B cell (primary cell): ENCODE data around the gene LONRF2. TPM values are rescaled to one million over a fixed set of nuclear protein-coding genes. Genes with fewer than 3 reads are reported as not detected.
A peak's percentile ranks its signal among the peaks of the same experiment; 100 is the strongest.

Experiments
- ATAC-seq: fragments of 200-7000 bp; cut with Tn5 transposase; one replicate; pipeline ENCODE4 v1.10.0; 2021; ENCODE audit warnings: low read depth, mild to moderate bottlenecking, moderate number of reproducible peaks, moderate library complexity
- CTCF ChIA-PET: fragments of 350-600 bp; sonication (Branson Sonifier 250); formaldehyde crosslinking; loops from one replicate; lab custom pipeline; 2021; ENCODE audit warnings: antibody characterized with exemption, inconsistent platforms; lab: Charles Lee
- POLR2A ChIA-PET: fragments of 350-600 bp; sonication (Branson Sonifier 250); formaldehyde crosslinking; loops from one replicate; lab custom pipeline; 2021; ENCODE audit warnings: antibody characterized with exemption; lab: Charles Lee
- DNase-seq: peaks from one replicate; pipeline ENCODE4 v3.0.0; 2013
- H2AFZ ChIP-seq: 2 replicates; pipeline ENCODE4 v1.6.1; 2012; ENCODE audit warnings: mild to moderate bottlenecking, low read depth, low read length; ENCODE audit not compliant: insufficient read depth, poor library complexity, severe bottlenecking
- H3K27ac ChIP-seq, 2 donors: 1 replicate in 1 of 2; 2 replicates in 1 of 2; pipeline ENCODE4 v1.5.1; 2012 to 2013; ENCODE audit warnings: low read length in 2 of 2, mild to moderate bottlenecking in 2 of 2, moderate library complexity in 1 of 2
- H3K27me3 ChIP-seq, 4 experiments: fragments of 200-600 bp in 1 of 4; sonication (generic) in 1 of 4; replicated peaks in 1 of 4; 1 replicate in 2 of 4; 2 replicates in 2 of 4; pipeline versions ENCODE4 v1.6.1 to v1.7.0; 2013 to 2016; ENCODE audit warnings: low read length in 3 of 4, mild to moderate bottlenecking in 2 of 4, mixed read lengths in 1 of 4, moderate library complexity in 1 of 4; ENCODE audit not compliant: insufficient read depth in 4 of 4, control insufficient read depth in 3 of 4; ENCODE audit errors: control extremely low read depth in 1 of 4
- H3K36me3 ChIP-seq, 2 experiments: replicated peaks in 1 of 2; 1 replicate in 1 of 2; 2 replicates in 1 of 2; pipeline versions ENCODE4 v1.6.1 to v1.7.1; 2013; ENCODE audit warnings: low read length in 1 of 2; ENCODE audit not compliant: insufficient read depth in 2 of 2, control insufficient read depth in 1 of 2; ENCODE audit errors: control extremely low read depth in 1 of 2, extremely low read depth in 1 of 2
- H3K4me1 ChIP-seq, 2 donors: fragments of 200-600 bp in 1 of 2; sonication (generic) in 1 of 2; 1 replicate in 1 of 2; 2 replicates in 1 of 2; pipeline versions ENCODE4 v1.5.1 to v1.6.1; 2013 to 2017; ENCODE audit warnings: low read length in 2 of 2; ENCODE audit not compliant: control insufficient read depth in 2 of 2, insufficient read depth in 2 of 2
- H3K4me2 ChIP-seq: replicated peaks from 2 replicates; pipeline ENCODE3; 2012; ENCODE audit warnings: mild to moderate bottlenecking, low read depth, low read length; ENCODE audit not compliant: poor library complexity, severe bottlenecking
- H3K4me3 ChIP-seq, 5 experiments: fragments of 200-600 bp in 1 of 5; sonication (generic) in 1 of 5; 1 replicate in 3 of 5; 2 replicates in 2 of 5; pipeline versions ENCODE4 v1.5.1 to v1.7.0; 2011 to 2016; ENCODE audit warnings: low read length in 4 of 5, mild to moderate bottlenecking in 4 of 5, low read depth in 2 of 5, control low read depth in 1 of 5, moderate library complexity in 1 of 5; ENCODE audit not compliant: insufficient read depth in 1 of 5; ENCODE audit errors: control extremely low read depth in 1 of 5, extremely low read depth in 1 of 5
- H3K79me2 ChIP-seq: fragments of 200-600 bp; sonication (generic); one replicate; pipeline ENCODE4 v1.6.0; 2016; ENCODE audit warnings: low read length; ENCODE audit not compliant: control insufficient read depth, insufficient read depth
- H3K9ac ChIP-seq: fragments of 200-600 bp; sonication (generic); 2 replicates; pipeline ENCODE4 v1.6.1; 2017; ENCODE audit warnings: mild to moderate bottlenecking, low read length, moderate library complexity
- H3K9me3 ChIP-seq, 3 donors: one replicate each; pipeline versions ENCODE4 v1.6.1 to v1.7.1; 2013; ENCODE audit warnings: low read length in 2 of 3; ENCODE audit not compliant: control insufficient read depth in 2 of 3, insufficient read depth in 1 of 3; ENCODE audit errors: control extremely low read depth in 1 of 3
- H4K20me1 ChIP-seq: 2 replicates; pipeline ENCODE4 v1.6.0; 2012; ENCODE audit warnings: mild to moderate bottlenecking, low read length; ENCODE audit not compliant: insufficient read depth, control insufficient read depth, poor library complexity, severe bottlenecking
- H3K27ac Mint-ChIP-seq: one replicate; pipeline ENCODE4 v1.8.0; 2021; ENCODE audit warnings: mixed read lengths
- H3K27me3 Mint-ChIP-seq: one replicate; pipeline ENCODE4 v1.8.0; 2021; ENCODE audit warnings: mixed read lengths
- H3K4me1 Mint-ChIP-seq: one replicate; pipeline ENCODE4 v1.8.0; 2021; ENCODE audit warnings: mixed read lengths
- H3K4me3 Mint-ChIP-seq: one replicate; pipeline ENCODE4 v1.8.0; 2021; ENCODE audit warnings: mixed read lengths
- H3K9me3 Mint-ChIP-seq: one replicate; pipeline ENCODE4 v1.8.0; 2022; ENCODE audit warnings: mixed read lengths; ENCODE audit not compliant: insufficient read depth
- EZH2 ChIP-seq: IDR thresholded peaks from 2 replicates; pipeline ENCODE4 v1.6.1; 2012; ENCODE audit warnings: borderline replicate concordance, low read depth, mild to moderate bottlenecking, moderate library complexity, low read length; ENCODE audit not compliant: insufficient read depth, poor library complexity, severe bottlenecking
- WGBS: methylation state at CpG from one replicate; pipeline ENCODE4 v1.1.5; 2013; ENCODE audit warnings: missing lambda C conversion rate; ENCODE audit not compliant: insufficient coverage; 5-methylcytosine and 5-hydroxymethylcytosine counted together
- intact Hi-C: fragments of 100-400 bp; cut with micrococcal nuclease; formaldehyde crosslinking; loops from one replicate; pipeline ENCODE4 v1.10.0; 2022
- polyA plus RNA-seq: library from polyadenylated mRNA; depleted of rRNA; stranded (reverse); fragments of >200 nt; gene quantifications from 2 replicates; pipeline ENCODE4 v1.2.3, GENCODE V29; 2012
- total RNA-seq, 2 donors: library from RNA; stranded (reverse); fragments of 120-200 nt in 1 of 2; gene quantifications; 1 replicate in 1 of 2; 2 replicates in 1 of 2; pipeline versions ENCODE4 v1.2.3 to v1.2.4, GENCODE V29; 2013 to 2022
- TF ChIP-seq, protein P1 (sequence below): fragments of 200-600 bp; IDR thresholded peaks from one replicate; pipeline ENCODE4 v1.8.0; 2022; ENCODE audit warnings: antibody characterized with exemption, mild to moderate bottlenecking

The LONRF2 gene
- total and polyA plus RNA-seq, 2 donors (not counting 1 experiment from before 2014, with no cell fraction given) = 0.32 TPM; not detected in 1

DNA sequence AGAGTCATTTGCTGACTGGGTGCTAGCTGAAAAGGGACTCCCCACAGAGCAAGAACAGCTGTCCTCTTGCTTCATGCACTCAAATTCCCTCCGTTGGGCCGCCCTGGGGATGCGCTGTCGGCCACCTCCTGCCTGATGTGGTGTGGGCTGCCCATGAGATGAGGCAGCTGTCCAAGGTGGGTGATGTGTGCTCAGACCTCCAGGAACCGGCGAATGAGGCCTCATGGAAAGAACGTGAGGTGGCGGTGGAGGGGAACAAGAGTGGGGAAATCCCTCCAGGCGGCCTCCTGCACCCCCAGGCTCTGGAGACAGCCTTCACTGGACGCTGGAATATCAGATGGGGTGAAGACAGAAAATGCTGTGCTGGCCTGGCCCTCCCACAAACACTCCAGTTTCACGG is 79.8 kb downstream of the LONRF2 start:
- intact Hi-C loops = loop anchor here (5.0 to 10.0 kb wide), 4 partner anchors 230 to 1088 kb away; partner anchors contain the start of genes LIPT1 and TSGA10
- H3K4me1 Mint-ChIP-seq = peaks cover 69% of the 10 kb centered on the region

GRCh38 chr2:100241236-100241635 is 81.1 kb downstream of the LONRF2 start:
- Mint-ChIP-seq H3K9me3 (no peaks in the 10 kb centered on the region), H3K27me3 (peaks cover 12% of the 10 kb centered on the region), H3K4me1 (peaks cover 69% of the 10 kb centered on the region), H3K27ac (peak overlapping the region; percentile 62), H3K4me3 (no peak overlapping the region)
- H3K36me3 ChIP-seq = no peaks in the 10 kb centered on the region
- 93% methylated on average over 6 of the region's 6 CpGs for WGBS
- no peak overlapping the region for H3K27ac ChIP-seq
- POLR2A ChIA-PET = interaction anchor here (0.6 kb wide), 1 partner anchor 93 kb away, joined by 3 read pairs; no protein-coding TSS in a partner anchor
- ATAC-seq = no peak
- H3K9ac ChIP-seq = no peak overlapping the region
- intact Hi-C loops = loop anchor here (5.0 to 10.0 kb wide), 4 partner anchors 229 to 1086 kb away; partner anchors contain the start of genes LIPT1 and TSGA10
- peaks cover 0 to 17% (median 3%) of the 10 kb centered on the region in 3 donors for H3K9me3 ChIP-seq
- H3K4me2 ChIP-seq = no peak overlapping the region
- H3K4me1 ChIP-seq = peaks cover 65 to 73% of the 10 kb centered on the region in 2 donors
- no peaks in the 10 kb centered on the region for H4K20me1 ChIP-seq
- H3K27me3 ChIP-seq = peaks cover 0 to 3% (median 1%) of the 10 kb centered on the region in 4 experiments
- TF ChIP-seq, protein P1, sequence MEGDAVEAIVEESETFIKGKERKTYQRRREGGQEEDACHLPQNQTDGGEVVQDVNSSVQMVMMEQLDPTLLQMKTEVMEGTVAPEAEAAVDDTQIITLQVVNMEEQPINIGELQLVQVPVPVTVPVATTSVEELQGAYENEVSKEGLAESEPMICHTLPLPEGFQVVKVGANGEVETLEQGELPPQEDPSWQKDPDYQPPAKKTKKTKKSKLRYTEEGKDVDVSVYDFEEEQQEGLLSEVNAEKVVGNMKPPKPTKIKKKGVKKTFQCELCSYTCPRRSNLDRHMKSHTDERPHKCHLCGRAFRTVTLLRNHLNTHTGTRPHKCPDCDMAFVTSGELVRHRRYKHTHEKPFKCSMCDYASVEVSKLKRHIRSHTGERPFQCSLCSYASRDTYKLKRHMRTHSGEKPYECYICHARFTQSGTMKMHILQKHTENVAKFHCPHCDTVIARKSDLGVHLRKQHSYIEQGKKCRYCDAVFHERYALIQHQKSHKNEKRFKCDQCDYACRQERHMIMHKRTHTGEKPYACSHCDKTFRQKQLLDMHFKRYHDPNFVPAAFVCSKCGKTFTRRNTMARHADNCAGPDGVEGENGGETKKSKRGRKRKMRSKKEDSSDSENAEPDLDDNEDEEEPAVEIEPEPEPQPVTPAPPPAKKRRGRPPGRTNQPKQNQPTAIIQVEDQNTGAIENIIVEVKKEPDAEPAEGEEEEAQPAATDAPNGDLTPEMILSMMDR = no peak
- no peak for TF ChIP-seq EZH2
- CTCF ChIA-PET = interaction anchor here (0.6 to 4.2 kb wide), 14 partner anchors 9 to 683 kb away, joined by 3 to 26 read pairs (median 4); partner anchors contain the start of gene AFF3
- no peak overlapping the region for H3K4me3 ChIP-seq
- no peak overlapping the region for H2AFZ ChIP-seq
- peaks cover 71% of the 10 kb centered on the region for H3K79me2 ChIP-seq
- no peak for DNase-seq

More for the DNA sequence above, 79.8 kb downstream of the LONRF2 start:
- peaks cover 0 to 22% (median 3%) of the 10 kb centered on the region in 3 donors for H3K9me3 ChIP-seq
- H3K27me3 ChIP-seq = peaks cover 0 to 3% (median 1%) of the 10 kb centered on the region in 4 experiments
- no peak for TF ChIP-seq EZH2
- TF ChIP-seq, protein P1 = no peak
- H3K4me2 ChIP-seq = peak overlapping the region; percentile 60
- peaks cover 65 to 74% of the 10 kb centered on the region in 2 donors for H3K4me1 ChIP-seq
- H3K9ac ChIP-seq = no peak overlapping the region
- no peaks in the 10 kb centered on the region for H3K9me3 Mint-ChIP-seq
- ChIA-PET POLR2A (interaction anchor here (0.9 to 1.2 kb wide), 2 partner anchors 102 to 137 kb away, joined by 4 read pairs; no protein-coding TSS in a partner anchor), CTCF (interaction anchor here (0.7 to 4.2 kb wide), 19 partner anchors 15 to 686 kb away, joined by 3 to 26 read pairs (median 3); partner anchors contain the start of gene AFF3)
- H3K36me3 ChIP-seq = no peaks in the 10 kb centered on the region
- no peaks in the 10 kb centered on the region for H4K20me1 ChIP-seq
- peak; percentile 5 for ATAC-seq
- H2AFZ ChIP-seq = no peak overlapping the region
- H3K79me2 ChIP-seq = peaks cover 82% of the 10 kb centered on the region
- H3K27me3 Mint-ChIP-seq = peaks cover 19% of the 10 kb centered on the region
- no peak overlapping the region for H3K27ac Mint-ChIP-seq
- no peak for DNase-seq
- 45% methylated on average over 7 of the region's 11 CpGs for WGBS
- H3K27ac ChIP-seq = no peak overlapping the region
- H3K4me3 Mint-ChIP-seq = peak overlapping the region; percentile 57
- H3K4me3 ChIP-seq = no peak overlapping the region
